Suprapubic skin (tissue), 3 donors: ENCODE results near the gene MR1.

Experiments
- POLR2A ChIP-seq, 2 donors: fragments of 450-650 bp; IDR thresholded peaks; one replicate each; pipeline ENCODE4 v1.6.1; 2017; ENCODE audit warnings: antibody characterized with exemption in 2 of 2, mild to moderate bottlenecking in 2 of 2, moderate library complexity in 2 of 2
- TF ChIP-seq, protein P1 (sequence below), 2 donors: fragments of 200-600 bp in 1 of 2; fragments of 450-650 bp in 1 of 2; sonication (generic) in 1 of 2; IDR thresholded peaks; one replicate each; pipeline ENCODE4 v1.5.1; 2016 to 2019; ENCODE audit warnings: antibody characterized with exemption in 2 of 2, mild to moderate bottlenecking in 1 of 2, moderate library complexity in 1 of 2

- TF ChIP-seq, protein P1, sequence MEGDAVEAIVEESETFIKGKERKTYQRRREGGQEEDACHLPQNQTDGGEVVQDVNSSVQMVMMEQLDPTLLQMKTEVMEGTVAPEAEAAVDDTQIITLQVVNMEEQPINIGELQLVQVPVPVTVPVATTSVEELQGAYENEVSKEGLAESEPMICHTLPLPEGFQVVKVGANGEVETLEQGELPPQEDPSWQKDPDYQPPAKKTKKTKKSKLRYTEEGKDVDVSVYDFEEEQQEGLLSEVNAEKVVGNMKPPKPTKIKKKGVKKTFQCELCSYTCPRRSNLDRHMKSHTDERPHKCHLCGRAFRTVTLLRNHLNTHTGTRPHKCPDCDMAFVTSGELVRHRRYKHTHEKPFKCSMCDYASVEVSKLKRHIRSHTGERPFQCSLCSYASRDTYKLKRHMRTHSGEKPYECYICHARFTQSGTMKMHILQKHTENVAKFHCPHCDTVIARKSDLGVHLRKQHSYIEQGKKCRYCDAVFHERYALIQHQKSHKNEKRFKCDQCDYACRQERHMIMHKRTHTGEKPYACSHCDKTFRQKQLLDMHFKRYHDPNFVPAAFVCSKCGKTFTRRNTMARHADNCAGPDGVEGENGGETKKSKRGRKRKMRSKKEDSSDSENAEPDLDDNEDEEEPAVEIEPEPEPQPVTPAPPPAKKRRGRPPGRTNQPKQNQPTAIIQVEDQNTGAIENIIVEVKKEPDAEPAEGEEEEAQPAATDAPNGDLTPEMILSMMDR (IDR thresholded peaks at IDR 0.05): no peak
- no peak for TF ChIP-seq POLR2A (IDR thresholded peaks at IDR 0.05)
These were observed 12.6 kb upstream of the MR1 start for GRCh38 chr1:181021159-181021558.
